ENCODE measurements around the gene ETV3.

The ETV3 gene

DNA sequence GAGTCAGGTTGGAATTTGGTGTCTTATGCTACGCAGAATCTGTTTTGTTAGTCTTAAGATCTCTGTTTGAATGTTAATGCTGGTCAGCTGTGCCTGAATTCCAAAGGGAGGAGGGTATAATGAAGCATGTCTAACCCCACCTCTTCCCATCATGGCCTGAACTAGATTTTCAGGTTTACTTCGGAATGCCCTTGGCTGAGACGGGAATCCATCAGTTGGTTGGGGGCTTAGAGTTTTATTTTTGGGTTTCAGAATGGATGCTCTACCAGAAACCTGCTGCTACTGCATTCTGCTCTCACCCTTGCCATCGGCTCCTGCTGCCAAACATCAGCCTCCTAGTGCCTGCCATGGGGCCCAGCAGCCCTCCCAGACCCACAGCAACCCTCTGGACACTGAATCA lies 24.1 kb upstream of the ETV3 start:
- DNase-seq (ENCODE audit: low read depth in 2 of 2, low spot score in 1 of 2), result no peak

- DNase-seq (ENCODE audit: low read depth in 2 of 2, low spot score in 1 of 2), result no peak
Measured at GRCh38 chr1:157161901-157162300, 23.7 kb upstream of the ETV3 start.

DNA sequence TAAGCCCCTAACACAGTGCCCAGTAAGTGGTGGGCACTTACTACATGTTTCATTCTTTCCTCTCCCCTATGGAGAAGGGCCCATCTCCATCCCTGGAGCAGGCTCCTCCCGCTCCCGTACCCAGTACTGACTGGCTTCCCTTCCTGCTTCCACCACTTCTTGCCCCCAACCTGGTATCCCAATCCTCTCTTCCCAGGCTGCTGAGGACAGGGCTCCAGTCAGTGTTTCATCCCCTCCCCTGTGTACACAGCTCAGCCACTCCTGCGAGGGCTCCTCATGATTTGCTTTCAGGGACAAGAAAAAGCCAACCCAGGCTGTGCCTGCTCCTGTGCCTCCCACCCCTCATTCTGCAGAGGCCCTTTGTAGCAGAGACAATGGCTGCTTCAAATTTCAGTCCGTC lies 20.8 kb upstream of the ETV3 start:
- no peak for DNase-seq (ENCODE audit: low read depth in 2 of 2, low spot score in 1 of 2)

DNA sequence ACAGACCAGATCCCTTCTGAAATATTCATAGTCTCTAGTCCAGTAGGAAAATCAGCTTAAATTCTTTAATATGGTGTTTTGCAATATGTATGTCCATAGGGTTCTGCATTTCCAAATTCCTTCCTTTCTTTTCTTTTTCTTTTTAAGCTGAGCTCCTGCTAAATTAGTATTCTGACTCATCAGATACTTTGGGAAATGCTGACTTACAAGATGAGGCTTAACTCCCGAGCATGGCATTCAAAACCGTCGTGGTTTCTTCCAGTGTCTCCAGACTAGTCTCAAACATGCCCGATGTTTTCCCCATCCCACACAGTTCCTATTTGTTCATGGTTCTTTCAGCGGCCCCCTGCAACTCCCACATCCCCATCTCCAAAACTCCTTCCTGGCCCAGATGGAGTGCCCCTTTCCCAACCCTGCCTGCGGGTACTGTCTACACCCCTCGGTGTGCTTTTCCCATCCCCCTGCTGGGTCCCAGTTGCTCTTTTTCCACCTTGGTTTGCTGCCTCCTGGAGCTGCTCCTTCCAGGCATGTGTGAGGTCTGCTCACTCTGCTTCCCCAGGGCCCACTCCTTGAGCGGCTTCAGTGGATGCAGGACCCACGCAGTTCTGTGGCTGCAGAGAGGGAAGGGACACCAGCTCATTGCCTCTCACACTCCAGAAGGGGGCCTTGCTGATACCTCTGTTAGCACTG lies 19.5 kb upstream of the ETV3 start:
- DNase-seq (ENCODE audit: low read depth in 2 of 2, low spot score in 1 of 2), result no peak

DNA sequence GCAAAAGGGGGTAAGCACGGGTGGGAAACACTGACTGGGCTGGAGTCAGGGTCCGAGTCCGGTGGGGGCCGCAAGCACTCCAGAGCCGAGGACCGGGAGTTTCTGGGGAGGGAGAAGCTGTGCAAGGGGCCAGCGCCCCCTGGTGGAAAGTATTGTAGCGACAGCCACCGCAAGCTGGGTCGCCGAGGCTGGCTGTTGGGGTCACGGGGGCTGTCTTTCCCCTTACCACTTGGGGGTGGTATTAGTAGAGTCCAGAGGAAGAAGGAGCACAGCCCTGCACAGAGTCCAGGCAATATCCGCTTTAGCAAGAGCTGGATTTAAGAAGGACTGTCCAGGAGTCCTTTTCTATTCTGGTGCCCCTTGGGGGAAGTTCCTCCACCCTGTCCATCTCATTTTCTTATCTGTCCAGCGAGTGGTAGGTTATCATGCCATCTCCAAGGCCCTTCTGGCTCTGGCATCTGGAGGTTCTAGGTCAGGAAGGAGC lies 17.9 kb upstream of the ETV3 start:
- DNase-seq (ENCODE audit: low read depth in 2 of 2, low spot score in 1 of 2), result peak; percentile 55 to 56

DNA sequence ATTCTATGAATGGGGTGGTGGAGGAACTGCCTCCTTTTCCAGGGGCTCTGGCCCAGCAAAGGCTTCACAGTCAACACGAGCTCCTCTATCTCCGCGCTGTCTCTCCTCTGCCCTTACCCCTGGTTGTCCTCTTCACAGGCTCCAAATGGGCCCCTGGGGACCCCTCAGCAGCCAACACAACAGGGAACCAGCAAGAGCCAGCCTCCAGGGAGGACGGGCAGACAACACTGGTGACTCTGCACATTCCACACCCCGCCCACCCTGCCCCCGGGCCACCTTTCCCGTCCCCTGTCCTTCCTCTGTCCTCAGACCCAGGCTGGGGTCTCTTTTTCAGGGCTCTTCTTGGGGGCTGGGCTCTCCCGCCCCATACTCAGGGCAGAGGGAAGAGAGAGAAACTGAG lies 17.5 kb upstream of the ETV3 start:
- no peak for DNase-seq (ENCODE audit: low read depth in 2 of 2, low spot score in 1 of 2)

- no peak for DNase-seq (ENCODE audit: low read depth in 2 of 2, low spot score in 1 of 2)
Measured at GRCh38 chr1:157154940-157155514, 16.8 kb upstream of the ETV3 start.

DNA sequence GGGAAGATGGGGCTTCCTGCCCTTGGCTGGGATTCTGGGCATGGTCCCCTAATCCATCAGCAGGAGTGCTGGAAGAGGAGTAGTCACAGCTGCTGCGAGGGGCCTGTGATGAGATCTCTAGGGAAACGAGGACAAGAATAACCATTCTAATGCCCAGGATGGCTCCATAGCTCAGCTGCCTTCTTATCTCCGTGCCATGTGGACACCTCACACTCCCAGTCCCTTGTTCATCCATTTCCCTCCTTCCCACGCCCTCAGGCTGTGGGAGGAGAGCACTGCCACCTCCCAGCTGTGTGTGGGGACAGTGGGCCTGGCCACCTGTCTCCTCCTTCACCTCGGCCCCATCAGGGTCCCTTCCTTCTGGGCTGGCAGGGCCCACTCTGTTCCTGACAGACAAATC lies 16.1 kb upstream of the ETV3 start:
- no peak for DNase-seq (ENCODE audit: low read depth in 2 of 2, low spot score in 1 of 2)

GRCh38 chr1:157153746-157154145 lies 15.6 kb upstream of the ETV3 start:
- DNase-seq (ENCODE audit: low read depth in 2 of 2, low spot score in 1 of 2), result no peak

- no peak for DNase-seq (ENCODE audit: low read depth in 2 of 2, low spot score in 1 of 2)
Measured at GRCh38 chr1:157152510-157152909, 14.3 kb upstream of the ETV3 start.

DNA sequence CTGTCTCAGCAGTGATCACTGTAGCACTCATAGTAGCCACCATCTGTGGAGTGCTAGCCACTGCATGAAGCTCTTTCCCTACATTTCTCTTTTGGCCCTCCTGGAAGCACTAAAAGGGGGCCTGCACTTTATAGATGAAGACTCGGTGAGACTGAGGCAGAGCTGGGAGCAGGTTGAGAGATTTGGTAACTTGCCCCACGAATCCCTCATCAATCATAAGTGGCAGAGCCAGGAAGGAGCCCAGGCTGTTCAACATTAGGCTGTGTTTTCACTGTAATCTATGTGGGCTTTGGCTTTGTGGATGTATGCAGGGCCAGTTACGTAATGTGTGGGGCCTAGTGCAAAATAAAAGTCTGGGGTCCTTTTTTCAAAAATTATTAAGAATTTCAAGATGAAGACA lies 13.3 kb upstream of the ETV3 start:
- no peak for DNase-seq (ENCODE audit: low read depth in 2 of 2, low spot score in 1 of 2)

- no peak for DNase-seq (ENCODE audit: low read depth in 2 of 2, low spot score in 1 of 2)
Measured at GRCh38 chr1:157151073-157151472, 12.9 kb upstream of the ETV3 start.

GRCh38 chr1:157150631-157151030 lies 12.4 kb upstream of the ETV3 start:
- DNase-seq (ENCODE audit: low read depth in 2 of 2, low spot score in 1 of 2), result no peak

GRCh38 chr1:157147906-157148700 lies 9.9 kb upstream of the ETV3 start:
- no peak for DNase-seq (ENCODE audit: low read depth in 2 of 2, low spot score in 1 of 2)

- DNase-seq (ENCODE audit: low read depth in 2 of 2, low spot score in 1 of 2), result no peak
Measured at GRCh38 chr1:157147037-157147436, 8.8 kb upstream of the ETV3 start.

DNA sequence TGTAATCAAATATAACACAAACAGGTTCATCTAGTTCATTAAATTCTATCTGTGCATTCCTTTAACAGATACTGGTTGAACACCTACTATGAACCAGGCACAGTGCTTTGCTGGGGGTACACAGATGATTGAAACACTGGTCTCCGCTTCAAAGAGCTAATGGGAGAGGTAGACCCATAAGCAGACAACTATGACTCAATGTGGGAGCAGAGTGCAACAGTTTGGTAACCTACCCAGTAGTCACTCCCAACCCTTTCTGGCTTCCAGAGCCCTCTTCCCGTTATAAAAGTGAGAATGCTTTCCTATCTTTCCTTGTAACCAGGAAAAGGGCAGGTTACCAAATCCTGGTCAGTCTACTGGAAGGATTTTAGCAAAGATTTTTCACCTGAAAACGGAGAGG lies 8.0 kb upstream of the ETV3 start:
- DNase-seq (ENCODE audit: low read depth in 2 of 2, low spot score in 1 of 2), result no peak

- DNase-seq (ENCODE audit: low read depth in 2 of 2, low spot score in 1 of 2), result no peak
Measured at GRCh38 chr1:157145076-157145475, 6.9 kb upstream of the ETV3 start.

GRCh38 chr1:157144509-157144908 lies 6.3 kb upstream of the ETV3 start:
- no peak for DNase-seq (ENCODE audit: low read depth in 2 of 2, low spot score in 1 of 2)

GRCh38 chr1:157142765-157143423 lies 4.7 kb upstream of the ETV3 start:
- DNase-seq (ENCODE audit: low read depth in 2 of 2, low spot score in 1 of 2), result no peak

DNA sequence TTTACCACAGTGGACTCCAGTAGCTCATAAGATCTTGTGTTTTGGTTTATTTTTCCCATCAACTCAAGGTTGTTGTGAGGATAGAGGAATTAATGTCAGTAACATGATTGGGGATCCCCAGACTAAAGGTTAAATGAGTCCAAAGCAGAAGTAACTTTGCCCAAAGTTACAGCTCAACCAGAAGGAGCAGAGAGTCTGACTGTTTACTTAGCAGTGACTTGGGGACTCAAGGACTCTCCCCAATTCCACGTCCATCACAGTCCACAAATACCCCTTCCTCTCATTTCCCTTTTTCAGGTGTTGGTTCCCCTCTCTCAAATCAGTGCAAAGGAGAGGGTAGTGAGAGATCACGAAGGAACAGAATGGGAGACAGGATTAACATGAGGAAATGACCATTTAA lies 4.0 kb upstream of the ETV3 start:
- no peak for DNase-seq (ENCODE audit: low read depth in 2 of 2, low spot score in 1 of 2)

DNA sequence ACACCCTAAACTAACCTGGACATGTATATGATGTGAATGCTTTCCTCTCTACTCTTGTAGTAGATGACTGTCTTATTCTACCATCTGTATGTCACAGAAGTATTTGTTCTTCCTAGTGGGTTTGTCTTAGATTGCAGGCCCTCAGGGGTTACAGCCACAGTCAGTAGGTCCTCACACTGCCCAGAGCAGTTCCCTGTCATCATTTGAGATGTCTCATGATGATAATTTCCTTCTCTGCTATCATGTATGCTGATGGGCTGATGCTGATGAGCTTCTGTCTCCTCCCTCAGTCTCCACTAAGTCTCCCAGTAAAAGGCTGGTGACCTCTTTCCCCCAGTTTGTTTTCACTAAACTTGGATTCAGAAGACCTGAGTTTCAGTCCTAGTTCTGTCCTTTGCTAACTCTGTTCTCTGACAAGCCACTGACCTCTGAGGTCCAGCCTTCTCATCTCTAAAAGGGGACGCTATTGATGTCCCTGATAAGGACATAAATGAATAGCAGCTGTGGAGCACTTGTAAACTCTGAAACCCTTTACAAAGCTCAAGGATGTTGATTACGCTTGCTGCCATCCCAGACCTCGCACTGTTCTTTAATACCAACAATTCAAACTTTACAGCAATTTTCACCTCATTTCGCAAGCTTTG lies 3.1 kb upstream of the ETV3 start:
- DNase-seq (ENCODE audit: low read depth in 2 of 2, low spot score in 1 of 2), result no peak

Measured in stimulated activated CD8-positive, alpha-beta memory T cell treated with anti-CD3 and anti-CD28 coated beads, Interleukin-4, amount 100 ng/mL, for 1 hour (primary cell).